C4-2B (cell line): Measurements from ENCODE around the gene PICALM.

ENCODE experiments used
- CTCF ChIP-seq: fragments of 450-650 bp; conservative IDR thresholded peaks from 2 replicates; pipeline ENCODE4 v1.5.1; 2017; ENCODE audit warnings: mild to moderate bottlenecking
- ZFX ChIP-seq: fragments of 450-650 bp; IDR thresholded peaks from 2 replicates; pipeline ENCODE4 v1.6.1; 2017

GRCh38 chr11:85977751-85978160 lies 91.1 kb downstream of the PICALM start:
- no peak for TF ChIP-seq CTCF
- no peak for TF ChIP-seq ZFX
